Thyroid gland (tissue), 4 donors: ENCODE results near the gene CACNA1D.

Source experiments
- CTCF ChIP-seq, 6 experiments: fragments of 200-600 bp in 3 of 6; fragments of 450-650 bp in 3 of 6; sonication (generic) in 3 of 6; IDR thresholded peaks; one replicate each; pipeline ENCODE4 v1.5.1; 2016 to 2019; ENCODE audit warnings: antibody characterized with exemption in 6 of 6, mild to moderate bottlenecking in 2 of 6, inconsistent platforms in 1 of 6, moderate library complexity in 1 of 6
- POLR2A ChIP-seq, 2 donors: fragments of 450-650 bp; IDR thresholded peaks; one replicate each; pipeline ENCODE4 v1.6.1; 2017; ENCODE audit warnings: antibody characterized with exemption in 2 of 2, mild to moderate bottlenecking in 2 of 2, moderate library complexity in 1 of 2

GRCh38 chr3:53495520-53496391 is 1.3 kb downstream of the CACNA1D start:
- TF ChIP-seq CTCF (IDR thresholded peaks at IDR 0.05), result peak in 1 of 6 experiments; percentile 19
- TF ChIP-seq POLR2A (IDR thresholded peaks at IDR 0.05), result no peak
